A549 (cell line): Measurements from ENCODE around the gene KLHL3. TPM values are rescaled to one million over a fixed set of nuclear protein-coding genes. Genes with fewer than 3 reads are reported as not detected.

Experiments used
- ATAC-seq, 2 experiments: fragments of 200-7000 bp in 1 of 2; fragments of >200 bp in 1 of 2; cut with Nextera tagmentation in 1 of 2; cut with Tn5 transposase in 1 of 2; 3 replicates each; pipeline versions ENCODE4 v1.8.0 to v1.9.1; 2018 to 2020; ENCODE audit warnings: mild to moderate bottlenecking in 1 of 2, moderate library complexity in 1 of 2
- CTCF ChIA-PET: fragments of 300-600 bp; sonication (Branson Sonifier 250); formaldehyde crosslinking; extraction: SDS; loops from one replicate; lab custom pipeline; 2021; ENCODE audit warnings: antibody characterized with exemption, inconsistent platforms; lab: Yijun Ruan, JAX
- POLR2A ChIA-PET: fragments of 350-600 bp; formaldehyde crosslinking; extraction: SDS; loops from one replicate; lab custom pipeline; 2021; ENCODE audit warnings: antibody characterized with exemption, inconsistent platforms; lab: Yijun Ruan, JAX
- DNase-seq, 2 experiments: peaks; one replicate each; pipeline versions ENCODE4 v3.0.0 to v3.0.0-alpha.2; 2011 to 2016; ENCODE audit warnings: low read depth in 1 of 2, low spot score in 1 of 2
- FAIRE-seq: peaks from 2 replicates; lab custom pipeline; 2011; peaks lifted over from hg19 to GRCh38; lab: Jason Lieb, UNC
- H3K27ac ChIP-seq, 2 experiments: fragments of >200 bp; sonication (Bioruptor Twin); formaldehyde crosslinking; 3 replicates each; pipeline ENCODE4 v1.5.1; 2016 to 2017
- H3K4me1 ChIP-seq: fragments of >200 bp; sonication (Bioruptor Twin); formaldehyde crosslinking; 3 replicates; pipeline ENCODE4 v1.6.1; 2016
- H3K4me2 ChIP-seq: fragments of >200 bp; sonication (Bioruptor Twin); formaldehyde crosslinking; 3 replicates; pipeline ENCODE4 v1.6.1; 2016
- H3K4me3 ChIP-seq: fragments of >200 bp; sonication (Bioruptor Twin); formaldehyde crosslinking; 3 replicates; pipeline ENCODE4 v1.5.1; 2016
- H3K9me3 ChIP-seq: fragments of >200 bp; sonication (Bioruptor Twin); formaldehyde crosslinking; 3 replicates; pipeline ENCODE4 v1.6.1; 2016
- CBX2 ChIP-seq: fragments of 200-600 bp; sonication (generic); IDR thresholded peaks from 2 replicates; pipeline ENCODE4 v1.6.1; 2016; ENCODE audit warnings: low read depth, mild to moderate bottlenecking, borderline replicate concordance
- EP300 ChIP-seq, 2 experiments: fragments of >200 bp; sonication (Bioruptor Twin); formaldehyde crosslinking; IDR thresholded peaks; 2 replicates in 1 of 2; 3 replicates in 1 of 2; pipeline ENCODE4 v1.6.1; 2016 to 2017
- HDAC2 ChIP-seq: fragments of 200-600 bp; sonication (generic); IDR thresholded peaks from 2 replicates; pipeline ENCODE4 v1.6.1; 2016
- HEYL ChIP-seq: fragments of 250-450 bp; sonication (Bioruptor Pico); IDR thresholded peaks from 2 replicates; pipeline ENCODE4 v1.8.0; 2021; ENCODE audit warnings: mild to moderate bottlenecking, moderate library complexity
- HOXA7 ChIP-seq: fragments of 250-450 bp; sonication (Bioruptor Pico); IDR thresholded peaks from 2 replicates; pipeline ENCODE4 v1.5.0; 2020; ENCODE audit warnings: mild to moderate bottlenecking, moderate library complexity
- HOXB5 ChIP-seq: fragments of 250-450 bp; sonication (Bioruptor Pico); IDR thresholded peaks from 2 replicates; pipeline ENCODE4 v1.5.0; 2020; ENCODE audit warnings: mild to moderate bottlenecking, moderate library complexity
- JUN ChIP-seq, 2 experiments: fragments of >200 bp; sonication (Bioruptor Twin); formaldehyde crosslinking; IDR thresholded peaks; 2 replicates in 1 of 2; 3 replicates in 1 of 2; pipeline ENCODE4 v1.6.1; 2016 to 2017
- MAFK ChIP-seq: fragments of 450-650 bp; IDR thresholded peaks from 2 replicates; pipeline ENCODE4 v1.6.1; 2014; ENCODE audit not compliant: partially characterized antibody
- NFE2L2 ChIP-seq: fragments of 150-350 bp; conservative IDR thresholded peaks from 2 replicates; pipeline ENCODE4 v1.6.1; 2014; ENCODE audit warnings: low read length
- PHF8 ChIP-seq: fragments of 200-600 bp; sonication (generic); IDR thresholded peaks from 2 replicates; pipeline ENCODE4 v1.6.1; 2016; ENCODE audit warnings: low read depth, mild to moderate bottlenecking, antibody characterized with exemption, moderate library complexity, borderline replicate concordance
- POLR2A ChIP-seq: IDR thresholded peaks from 2 replicates; pipeline ENCODE4 v1.6.1; 2012; ENCODE audit warnings: mild to moderate bottlenecking, low read length
- POLR2AphosphoS2 ChIP-seq: conservative IDR thresholded peaks from 2 replicates; pipeline ENCODE4 v1.6.1; 2012; ENCODE audit warnings: low read length, improper control_type of control experiment, inconsistent platforms
- RAD21 ChIP-seq, 2 experiments: fragments of >200 bp in 1 of 2; sonication (Bioruptor Twin) in 1 of 2; formaldehyde crosslinking in 1 of 2; IDR thresholded peaks in 1 of 2; conservative IDR thresholded peaks in 1 of 2; 2 replicates in 1 of 2; 3 replicates in 1 of 2; pipeline ENCODE4 v1.6.1; 2012 to 2018; ENCODE audit warnings: inconsistent platforms in 1 of 2
- RFX5 ChIP-seq: fragments of 450-650 bp; IDR thresholded peaks from 2 replicates; pipeline ENCODE4 v1.7.1; 2014; ENCODE audit warnings: antibody characterized with exemption, mild to moderate bottlenecking, moderate library complexity
- RNF2 ChIP-seq: fragments of 200-600 bp; sonication (generic); IDR thresholded peaks from 2 replicates; pipeline ENCODE4 v1.6.1; 2016; ENCODE audit warnings: low read depth, mild to moderate bottlenecking, antibody characterized with exemption, moderate library complexity, borderline replicate concordance
- SMC3 ChIP-seq: fragments of >200 bp; sonication (Bioruptor Twin); formaldehyde crosslinking; IDR thresholded peaks from 3 replicates; pipeline ENCODE4 v1.6.1; 2018; ENCODE audit warnings: inconsistent platforms
- TFCP2L1 ChIP-seq: fragments of 250-450 bp; sonication (Bioruptor Pico); IDR thresholded peaks from 2 replicates; pipeline ENCODE4 v1.5.0; 2021; ENCODE audit warnings: mild to moderate bottlenecking
- TP53 ChIP-seq: fragments of 250-450 bp; sonication (Bioruptor Pico); IDR thresholded peaks from 2 replicates; pipeline ENCODE4 v1.5.0; 2021; ENCODE audit warnings: mild to moderate bottlenecking, moderate library complexity
- ZFP36 ChIP-seq: fragments of 450-650 bp; IDR thresholded peaks from 2 replicates; pipeline ENCODE4 v1.6.1; 2014; ENCODE audit warnings: borderline replicate concordance; ENCODE audit not compliant: partially characterized antibody
- ZNF302 ChIP-seq: fragments of 250-450 bp; sonication (Bioruptor Pico); IDR thresholded peaks from 2 replicates; pipeline ENCODE4 v1.9.0; 2021; ENCODE audit warnings: inconsistent platforms, mild to moderate bottlenecking, moderate library complexity
- WGBS: methylation state at CpG from one replicate; pipeline ENCODE4 v1.1.6; 2017; ENCODE audit errors: missing lambda C conversion rate; 5-methylcytosine and 5-hydroxymethylcytosine counted together
- polyA plus RNA-seq, 4 experiments: library from polyadenylated mRNA; depleted of rRNA in 3 of 4; stranded (reverse); fragments of >200 nt; fragmentation: RNase III in 1 of 4; extraction: RNeasy Plus Mini Kit Qiagen cat#74134 plus additional on column Dnase treatment in 1 of 4; gene quantifications; 2 replicates in 3 of 4; 3 replicates in 1 of 4; pipeline ENCODE4 v1.2.3, GENCODE V29; 2011 to 2017
- TF ChIP-seq, protein P1 (sequence below): fragments of >200 bp; sonication (Bioruptor Twin); formaldehyde crosslinking; IDR thresholded peaks from 2 replicates; pipeline ENCODE4 v1.6.1; 2016
- TF ChIP-seq, protein P2 (sequence below): fragments of 200-600 bp; sonication (generic); IDR thresholded peaks from 2 replicates; pipeline ENCODE4 v1.6.1; 2016; ENCODE audit warnings: antibody characterized with exemption, mild to moderate bottlenecking, moderate library complexity
- TF ChIP-seq, protein P3 (sequence below): IDR thresholded peaks from 2 replicates; pipeline ENCODE4 v1.6.1; 2012
- TF ChIP-seq, protein P4 (sequence below): fragments of 250-450 bp; sonication (Bioruptor Pico); IDR thresholded peaks from 2 replicates; pipeline ENCODE4 v1.5.0; 2021; ENCODE audit warnings: mild to moderate bottlenecking, moderate library complexity, borderline replicate concordance

Gene KLHL3
- polyA plus RNA-seq, 2 of the 4 experiments (the other 2 are of a cell fraction) = 0.35 to 1.1 TPM

- TF ChIP-seq TP53 (CRISPR knock-in tag) = no peak
- no peak for TF ChIP-seq MAFK
- no peak for TF ChIP-seq RNF2
- no peak for TF ChIP-seq ZNF302 (CRISPR knock-in tag)
- TF ChIP-seq NFE2L2 = no peak
- TF ChIP-seq HDAC2 = no peak
- TF ChIP-seq, protein P1, sequence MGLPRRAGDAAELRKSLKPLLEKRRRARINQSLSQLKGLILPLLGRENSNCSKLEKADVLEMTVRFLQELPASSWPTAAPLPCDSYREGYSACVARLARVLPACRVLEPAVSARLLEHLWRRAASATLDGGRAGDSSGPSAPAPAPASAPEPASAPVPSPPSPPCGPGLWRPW = no peak
- TF ChIP-seq HEYL (CRISPR knock-in tag) = no peak
Observed at GRCh38 chr5:137658324-137658723, 77.6 kb downstream of the KLHL3 start (continued).

DNA sequence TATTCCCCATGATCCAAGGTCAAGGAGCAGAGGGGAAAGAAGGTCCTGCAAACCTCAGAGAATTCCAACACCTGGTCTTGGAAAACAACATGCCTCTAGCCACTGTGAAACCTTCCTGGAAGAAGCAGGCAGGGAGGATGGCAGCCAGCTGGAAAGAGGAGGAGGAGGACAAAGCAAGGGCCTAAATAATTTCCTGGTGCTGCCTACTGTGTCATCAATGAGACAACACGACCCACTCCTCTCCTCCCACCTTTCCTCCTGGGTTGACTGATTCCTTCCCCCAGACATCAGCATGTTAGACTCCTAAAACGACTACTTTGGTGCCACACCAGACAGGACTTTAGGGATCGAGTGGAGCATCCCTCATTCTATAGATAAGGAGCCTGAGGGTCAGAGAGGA is 78.8 kb downstream of the KLHL3 start:
- Histone ChIP-seq H3K4me3 (no peak overlapping the region), H3K4me1 (no peaks in the 10 kb centered on the region), H3K4me2 (no peak overlapping the region), H3K27ac (no peak overlapping the region), H3K9me3 (no peaks in the 10 kb centered on the region)
- TF ChIP-seq, protein P2, sequence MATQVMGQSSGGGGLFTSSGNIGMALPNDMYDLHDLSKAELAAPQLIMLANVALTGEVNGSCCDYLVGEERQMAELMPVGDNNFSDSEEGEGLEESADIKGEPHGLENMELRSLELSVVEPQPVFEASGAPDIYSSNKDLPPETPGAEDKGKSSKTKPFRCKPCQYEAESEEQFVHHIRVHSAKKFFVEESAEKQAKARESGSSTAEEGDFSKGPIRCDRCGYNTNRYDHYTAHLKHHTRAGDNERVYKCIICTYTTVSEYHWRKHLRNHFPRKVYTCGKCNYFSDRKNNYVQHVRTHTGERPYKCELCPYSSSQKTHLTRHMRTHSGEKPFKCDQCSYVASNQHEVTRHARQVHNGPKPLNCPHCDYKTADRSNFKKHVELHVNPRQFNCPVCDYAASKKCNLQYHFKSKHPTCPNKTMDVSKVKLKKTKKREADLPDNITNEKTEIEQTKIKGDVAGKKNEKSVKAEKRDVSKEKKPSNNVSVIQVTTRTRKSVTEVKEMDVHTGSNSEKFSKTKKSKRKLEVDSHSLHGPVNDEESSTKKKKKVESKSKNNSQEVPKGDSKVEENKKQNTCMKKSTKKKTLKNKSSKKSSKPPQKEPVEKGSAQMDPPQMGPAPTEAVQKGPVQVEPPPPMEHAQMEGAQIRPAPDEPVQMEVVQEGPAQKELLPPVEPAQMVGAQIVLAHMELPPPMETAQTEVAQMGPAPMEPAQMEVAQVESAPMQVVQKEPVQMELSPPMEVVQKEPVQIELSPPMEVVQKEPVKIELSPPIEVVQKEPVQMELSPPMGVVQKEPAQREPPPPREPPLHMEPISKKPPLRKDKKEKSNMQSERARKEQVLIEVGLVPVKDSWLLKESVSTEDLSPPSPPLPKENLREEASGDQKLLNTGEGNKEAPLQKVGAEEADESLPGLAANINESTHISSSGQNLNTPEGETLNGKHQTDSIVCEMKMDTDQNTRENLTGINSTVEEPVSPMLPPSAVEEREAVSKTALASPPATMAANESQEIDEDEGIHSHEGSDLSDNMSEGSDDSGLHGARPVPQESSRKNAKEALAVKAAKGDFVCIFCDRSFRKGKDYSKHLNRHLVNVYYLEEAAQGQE = no peak
- TF ChIP-seq JUN (IDR thresholded peaks at IDR 0.05) = no peak
- TF ChIP-seq, protein P3, sequence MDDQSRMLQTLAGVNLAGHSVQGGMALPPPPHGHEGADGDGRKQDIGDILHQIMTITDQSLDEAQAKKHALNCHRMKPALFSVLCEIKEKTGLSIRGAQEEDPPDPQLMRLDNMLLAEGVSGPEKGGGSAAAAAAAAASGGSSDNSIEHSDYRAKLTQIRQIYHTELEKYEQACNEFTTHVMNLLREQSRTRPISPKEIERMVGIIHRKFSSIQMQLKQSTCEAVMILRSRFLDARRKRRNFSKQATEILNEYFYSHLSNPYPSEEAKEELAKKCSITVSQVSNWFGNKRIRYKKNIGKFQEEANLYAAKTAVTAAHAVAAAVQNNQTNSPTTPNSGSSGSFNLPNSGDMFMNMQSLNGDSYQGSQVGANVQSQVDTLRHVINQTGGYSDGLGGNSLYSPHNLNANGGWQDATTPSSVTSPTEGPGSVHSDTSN = no peak
- no peak for TF ChIP-seq HOXB5 (CRISPR knock-in tag)
- no peak for TF ChIP-seq RFX5
- no peak for TF ChIP-seq HOXA7 (CRISPR knock-in tag)
- TF ChIP-seq RAD21 (conservative IDR thresholded peaks at IDR 0.05 in 1 of 2, IDR thresholded peaks at IDR 0.05 in 1 of 2) = no peak
- TF ChIP-seq RNF2 = no peak
- TF ChIP-seq PHF8 = no peak
- TF ChIP-seq ZFP36 = no peak
- no peak for TF ChIP-seq EP300 (IDR thresholded peaks at IDR 0.05)
- TF ChIP-seq, protein P4, sequence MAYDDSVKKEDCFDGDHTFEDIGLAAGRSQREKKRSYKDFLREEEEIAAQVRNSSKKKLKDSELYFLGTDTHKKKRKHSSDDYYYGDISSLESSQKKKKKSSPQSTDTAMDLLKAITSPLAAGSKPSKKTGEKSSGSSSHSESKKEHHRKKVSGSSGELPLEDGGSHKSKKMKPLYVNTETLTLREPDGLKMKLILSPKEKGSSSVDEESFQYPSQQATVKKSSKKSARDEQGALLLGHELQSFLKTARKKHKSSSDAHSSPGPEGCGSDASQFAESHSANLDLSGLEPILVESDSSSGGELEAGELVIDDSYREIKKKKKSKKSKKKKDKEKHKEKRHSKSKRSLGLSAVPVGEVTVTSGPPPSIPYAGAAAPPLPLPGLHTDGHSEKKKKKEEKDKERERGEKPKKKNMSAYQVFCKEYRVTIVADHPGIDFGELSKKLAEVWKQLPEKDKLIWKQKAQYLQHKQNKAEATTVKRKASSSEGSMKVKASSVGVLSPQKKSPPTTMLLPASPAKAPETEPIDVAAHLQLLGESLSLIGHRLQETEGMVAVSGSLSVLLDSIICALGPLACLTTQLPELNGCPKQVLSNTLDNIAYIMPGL (CRISPR knock-in tag) = no peak
- no peak for TF ChIP-seq HEYL (CRISPR knock-in tag)
- TF ChIP-seq HDAC2 = no peak
- TF ChIP-seq TFCP2L1 (CRISPR knock-in tag) = no peak
- no peak for TF ChIP-seq POLR2AphosphoS2
- no peak for TF ChIP-seq SMC3
- TF ChIP-seq CBX2 = no peak
- no peak for TF ChIP-seq POLR2A
- POLR2A ChIA-PET = no interaction called here
- CTCF ChIA-PET = interaction anchor here (1.7 to 4.6 kb wide), 3 partner anchors 10 to 28 kb away, joined by 3 to 25 read pairs (median 13); no protein-coding TSS in a partner anchor
- FAIRE-seq = no peak
- ATAC-seq = no peak
- no peak for DNase-seq
- WGBS = 37% methylated on average over 3 of the region's 3 CpGs
